ENCODE measurements around the gene RALGAPA1.

The RALGAPA1 gene

GRCh38 chr14:35492569-35493014, 316.5 kb downstream of the RALGAPA1 start:
- DNase-seq (ENCODE audit: low spot score): no peak
- TF ChIP-seq, protein P1, sequence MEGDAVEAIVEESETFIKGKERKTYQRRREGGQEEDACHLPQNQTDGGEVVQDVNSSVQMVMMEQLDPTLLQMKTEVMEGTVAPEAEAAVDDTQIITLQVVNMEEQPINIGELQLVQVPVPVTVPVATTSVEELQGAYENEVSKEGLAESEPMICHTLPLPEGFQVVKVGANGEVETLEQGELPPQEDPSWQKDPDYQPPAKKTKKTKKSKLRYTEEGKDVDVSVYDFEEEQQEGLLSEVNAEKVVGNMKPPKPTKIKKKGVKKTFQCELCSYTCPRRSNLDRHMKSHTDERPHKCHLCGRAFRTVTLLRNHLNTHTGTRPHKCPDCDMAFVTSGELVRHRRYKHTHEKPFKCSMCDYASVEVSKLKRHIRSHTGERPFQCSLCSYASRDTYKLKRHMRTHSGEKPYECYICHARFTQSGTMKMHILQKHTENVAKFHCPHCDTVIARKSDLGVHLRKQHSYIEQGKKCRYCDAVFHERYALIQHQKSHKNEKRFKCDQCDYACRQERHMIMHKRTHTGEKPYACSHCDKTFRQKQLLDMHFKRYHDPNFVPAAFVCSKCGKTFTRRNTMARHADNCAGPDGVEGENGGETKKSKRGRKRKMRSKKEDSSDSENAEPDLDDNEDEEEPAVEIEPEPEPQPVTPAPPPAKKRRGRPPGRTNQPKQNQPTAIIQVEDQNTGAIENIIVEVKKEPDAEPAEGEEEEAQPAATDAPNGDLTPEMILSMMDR (IDR thresholded peaks at IDR 0.05; ENCODE audit: extremely low read depth, missing control alignments): no peak

Data from GM20000 (cell line).